ENCODE data around the gene ARHGAP32.

The ARHGAP32 gene

GRCh38 chr11:129106788-129107187 lies 85.3 kb downstream of the ARHGAP32 start:
- DNase-seq, result no peak

- no peak for DNase-seq
These were observed 89.4 kb downstream of the ARHGAP32 start for GRCh38 chr11:129102756-129103155.

GRCh38 chr11:129102225-129102624 lies 89.9 kb downstream of the ARHGAP32 start:
- no peak for DNase-seq

- DNase-seq, result no peak
These were observed 98.8 kb downstream of the ARHGAP32 start for GRCh38 chr11:129093283-129093682.

- DNase-seq, result no peak
These were observed 102.1 kb downstream of the ARHGAP32 start for GRCh38 chr11:129090056-129090455.

- DNase-seq, result no peak
These were observed 102.8 kb downstream of the ARHGAP32 start for GRCh38 chr11:129089279-129089678.

- DNase-seq, result no peak
These were observed 105.1 kb downstream of the ARHGAP32 start for GRCh38 chr11:129086976-129087375.

GRCh38 chr11:129077191-129077590 lies 114.9 kb downstream of the ARHGAP32 start:
- no peak for DNase-seq

- DNase-seq, result no peak
These were observed 116.4 kb downstream of the ARHGAP32 start for GRCh38 chr11:129075757-129076156.

GRCh38 chr11:129067454-129067853 lies 124.7 kb downstream of the ARHGAP32 start:
- DNase-seq, result no peak

- DNase-seq, result no peak
These were observed 125.9 kb downstream of the ARHGAP32 start for GRCh38 chr11:129066229-129066628.

- no peak for DNase-seq
These were observed 129.0 kb downstream of the ARHGAP32 start for GRCh38 chr11:129063118-129063517.

- DNase-seq, result no peak
These were observed 130.5 kb downstream of the ARHGAP32 start for GRCh38 chr11:129061492-129062230.

- no peak for DNase-seq
These were observed 135.2 kb downstream of the ARHGAP32 start for GRCh38 chr11:129056916-129057315.

- DNase-seq, result no peak
These were observed 136.9 kb downstream of the ARHGAP32 start for GRCh38 chr11:129055196-129055595.

- no peak for DNase-seq
These were observed 143.2 kb downstream of the ARHGAP32 start for GRCh38 chr11:129048911-129049310.

GRCh38 chr11:129045150-129045549 lies 147.0 kb downstream of the ARHGAP32 start:
- DNase-seq, result no peak

- no peak for DNase-seq
These were observed 149.6 kb downstream of the ARHGAP32 start for GRCh38 chr11:129042503-129042902.

GRCh38 chr11:129041611-129042018 lies 150.5 kb downstream of the ARHGAP32 start:
- no peak for DNase-seq

GRCh38 chr11:129040934-129041333 lies 151.2 kb downstream of the ARHGAP32 start:
- DNase-seq, result no peak

GRCh38 chr11:129035244-129035643 lies 156.9 kb downstream of the ARHGAP32 start:
- no peak for DNase-seq

GRCh38 chr11:129034001-129034400 lies 158.1 kb downstream of the ARHGAP32 start:
- no peak for DNase-seq

GRCh38 chr11:129023968-129024676 lies 168.0 kb downstream of the ARHGAP32 start:
- DNase-seq, result no peak

- no peak for DNase-seq
These were observed 170.8 kb downstream of the ARHGAP32 start for GRCh38 chr11:129021295-129021694.
